Activated T-cell treated with anti-CD3 and anti-CD28 coated beads, Interleukin-2, amount 50 U/mL, for 24 hours (primary cell): ENCODE measurements around the gene PROS1.

ENCODE experiments used
- DNase-seq: peaks from one replicate; pipeline ENCODE4 v3.0.0-alpha.2; 2020
- H3K27ac Mint-ChIP-seq: 2 replicates; pipeline ENCODE4 v1.8.0; 2020; ENCODE audit warnings: mild to moderate bottlenecking, mixed read lengths
- H3K27me3 Mint-ChIP-seq: 2 replicates; pipeline ENCODE4 v1.8.0; 2020; ENCODE audit warnings: mixed read lengths
- H3K36me3 Mint-ChIP-seq: 2 replicates; pipeline ENCODE4 v1.8.0; 2020; ENCODE audit warnings: low read depth, mixed read lengths
- H3K4me1 Mint-ChIP-seq: 2 replicates; pipeline ENCODE4 v1.8.0; 2020; ENCODE audit warnings: low read depth, mixed read lengths
- H3K4me3 Mint-ChIP-seq: 2 replicates; pipeline ENCODE4 v1.8.0; 2020; ENCODE audit warnings: mild to moderate bottlenecking, moderate library complexity, mixed read lengths
- H3K9me3 Mint-ChIP-seq: 2 replicates; pipeline ENCODE4 v1.8.0; 2020; ENCODE audit warnings: mixed read lengths

The PROS1 gene

DNA sequence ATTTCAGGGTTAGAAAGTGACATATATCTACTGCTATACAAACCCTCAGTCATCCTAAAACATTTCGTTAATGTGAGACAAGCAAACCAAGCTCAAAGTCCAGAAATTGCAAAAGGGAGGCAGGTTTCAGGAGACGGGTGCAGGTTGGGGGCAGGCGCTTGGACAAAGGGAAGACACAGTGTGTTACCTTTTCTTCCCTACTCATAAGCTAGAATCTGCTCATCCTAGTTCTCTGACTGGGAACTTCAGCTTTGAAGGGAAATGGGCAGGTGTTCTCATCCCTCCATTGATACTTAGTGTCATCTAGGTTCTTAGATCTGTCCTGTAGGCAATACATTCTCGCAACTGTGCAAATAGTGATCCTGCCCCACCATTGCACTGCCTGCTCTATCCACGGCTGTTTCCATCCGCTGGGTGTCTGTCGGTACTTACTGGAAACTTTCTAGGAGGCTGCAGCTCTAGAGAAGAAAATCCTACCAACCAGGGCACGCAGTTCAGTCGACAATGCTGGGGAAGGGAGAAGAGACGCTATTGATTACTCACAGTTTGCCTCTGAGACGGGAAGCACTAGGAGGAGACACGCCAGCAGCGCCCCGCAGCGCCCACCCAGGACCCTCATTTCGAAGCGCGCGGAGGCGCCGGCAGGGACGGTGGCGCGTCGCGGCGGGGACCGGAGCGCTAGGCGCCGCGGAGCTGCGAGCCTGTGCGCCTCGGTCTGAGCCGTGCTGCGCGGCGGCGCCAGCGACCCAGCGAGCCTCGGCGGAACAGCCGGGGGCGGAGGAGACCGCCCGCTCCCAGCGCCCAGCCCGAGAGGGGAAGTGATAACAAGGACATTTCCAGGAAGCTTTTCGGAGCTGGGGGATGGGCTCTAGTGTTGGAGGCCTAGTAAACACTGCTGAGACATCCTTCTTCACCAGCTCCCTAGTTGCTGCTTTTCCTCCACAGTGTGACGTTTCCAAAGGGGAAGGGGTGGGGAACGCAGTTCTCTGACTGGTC is at the start of gene PROS1:
PROS1 (minus strand) TSS at position 766 of the 996 bp plus-strand sequence; CDS start at position 619, 147 bp downstream.
- no peaks in the 10 kb centered on the region for H3K9me3 Mint-ChIP-seq

DNA sequence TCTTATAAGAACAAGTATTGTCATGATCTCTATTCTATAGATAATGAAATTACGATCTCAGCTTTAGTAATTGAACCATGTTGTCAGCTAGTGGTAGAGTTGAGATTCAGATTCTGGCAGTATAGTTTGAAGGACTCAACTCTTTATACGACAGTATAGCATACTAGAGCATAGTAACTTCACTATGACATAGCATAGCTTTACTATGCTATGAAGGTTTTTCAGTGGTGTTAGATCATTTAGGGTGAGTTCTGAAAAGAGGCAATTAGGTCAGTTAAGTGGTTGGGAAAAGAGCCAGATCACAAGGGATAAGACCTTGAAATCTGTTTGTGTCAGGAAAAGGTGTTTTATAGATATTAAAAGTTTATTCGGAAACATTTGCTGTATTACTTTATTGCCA is 46.6 kb upstream of the PROS1 start:
- H3K27ac Mint-ChIP-seq: no peak overlapping the region
- H3K4me3 Mint-ChIP-seq: no peak overlapping the region
- no peak for DNase-seq
- H3K4me1 Mint-ChIP-seq: no peaks in the 10 kb centered on the region
- no peaks in the 10 kb centered on the region for H3K27me3 Mint-ChIP-seq
- peaks cover 12% of the 10 kb centered on the region for H3K36me3 Mint-ChIP-seq
- no peaks in the 10 kb centered on the region for H3K9me3 Mint-ChIP-seq

More for the DNA sequence above, at the start of gene PROS1:
- Mint-ChIP-seq H3K4me3 (peak within 1 kb of the TSS; percentile 75), H3K27ac (peak within 1 kb of the TSS; percentile 70), H3K4me1 (peaks cover 12% of the 10 kb centered on the region), H3K27me3 (peaks cover 16% of the 10 kb centered on the region), H3K36me3 (no peaks in the 10 kb centered on the region)
- DNase-seq: peak; percentile 63

GRCh38 chr3:94019659-94020058 is 46.0 kb upstream of the PROS1 start:
- no peak for DNase-seq
- no peak overlapping the region for H3K27ac Mint-ChIP-seq
- no peaks in the 10 kb centered on the region for H3K27me3 Mint-ChIP-seq
- H3K9me3 Mint-ChIP-seq: no peaks in the 10 kb centered on the region
- no peak overlapping the region for H3K4me3 Mint-ChIP-seq
- H3K36me3 Mint-ChIP-seq: peaks cover 14% of the 10 kb centered on the region
- peaks cover 6% of the 10 kb centered on the region for H3K4me1 Mint-ChIP-seq

GRCh38 chr3:94015025-94015424 is 41.3 kb upstream of the PROS1 start:
- DNase-seq: no peak
- H3K4me1 Mint-ChIP-seq: peaks cover 34% of the 10 kb centered on the region
- H3K36me3 Mint-ChIP-seq: peaks cover 28% of the 10 kb centered on the region
- no peaks in the 10 kb centered on the region for H3K9me3 Mint-ChIP-seq
- H3K4me3 Mint-ChIP-seq: no peak overlapping the region
- H3K27ac Mint-ChIP-seq: no peak overlapping the region
- no peaks in the 10 kb centered on the region for H3K27me3 Mint-ChIP-seq

DNA sequence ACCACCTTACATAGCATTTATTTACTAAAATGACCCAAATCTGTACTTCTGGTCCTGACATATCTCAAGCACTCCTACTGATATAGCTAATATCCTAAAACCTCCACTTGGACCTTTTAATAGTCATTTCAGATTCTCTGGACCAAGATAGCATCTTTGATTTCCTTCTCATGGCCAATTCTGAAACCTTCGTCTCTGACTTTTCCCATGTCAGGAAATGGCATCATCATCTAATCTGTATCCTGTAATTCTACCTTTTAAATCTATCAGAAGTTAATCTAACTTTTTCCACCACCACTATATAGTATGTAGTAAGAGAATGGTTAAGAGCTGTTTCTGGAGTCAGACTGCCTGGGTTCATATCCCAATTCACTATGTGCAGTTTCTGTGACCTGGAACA is 38.5 kb upstream of the PROS1 start:
- no peaks in the 10 kb centered on the region for H3K9me3 Mint-ChIP-seq
- H3K4me3 Mint-ChIP-seq: peak overlapping the region; percentile 32
- peak overlapping the region; percentile 92 for H3K27ac Mint-ChIP-seq
- H3K27me3 Mint-ChIP-seq: no peaks in the 10 kb centered on the region
- peaks cover 53% of the 10 kb centered on the region for H3K4me1 Mint-ChIP-seq
- H3K36me3 Mint-ChIP-seq: peaks cover 33% of the 10 kb centered on the region
- DNase-seq: no peak

DNA sequence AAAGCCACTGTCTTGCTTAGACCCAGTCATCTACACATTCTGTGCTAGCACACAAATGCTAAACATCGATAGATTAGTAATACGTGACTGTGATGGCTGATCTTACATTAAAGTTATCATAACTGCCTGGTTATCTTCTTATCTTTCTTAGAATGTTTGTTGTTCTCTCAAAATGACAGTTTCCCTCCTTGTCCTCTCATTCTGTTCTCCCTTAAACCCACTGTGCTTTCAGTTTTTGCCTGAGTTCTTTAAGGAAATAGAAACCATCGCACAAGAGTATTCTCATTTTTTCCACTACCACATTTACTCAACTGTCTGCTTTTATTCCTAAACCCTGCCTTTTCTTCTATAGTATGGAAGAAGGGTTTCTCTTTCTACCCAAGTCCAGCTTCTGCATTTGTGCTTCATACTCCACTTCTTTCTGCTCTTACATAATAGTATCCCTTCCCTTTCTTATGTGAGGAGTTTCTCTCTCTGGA is 37.6 kb upstream of the PROS1 start:
- Mint-ChIP-seq H3K27me3 (no peaks in the 10 kb centered on the region), H3K36me3 (peaks cover 38% of the 10 kb centered on the region), H3K4me1 (peaks cover 53% of the 10 kb centered on the region), H3K9me3 (no peaks in the 10 kb centered on the region), H3K27ac (peak overlapping the region; percentile 92), H3K4me3 (peak overlapping the region; percentile 32)
- DNase-seq: no peak

DNA sequence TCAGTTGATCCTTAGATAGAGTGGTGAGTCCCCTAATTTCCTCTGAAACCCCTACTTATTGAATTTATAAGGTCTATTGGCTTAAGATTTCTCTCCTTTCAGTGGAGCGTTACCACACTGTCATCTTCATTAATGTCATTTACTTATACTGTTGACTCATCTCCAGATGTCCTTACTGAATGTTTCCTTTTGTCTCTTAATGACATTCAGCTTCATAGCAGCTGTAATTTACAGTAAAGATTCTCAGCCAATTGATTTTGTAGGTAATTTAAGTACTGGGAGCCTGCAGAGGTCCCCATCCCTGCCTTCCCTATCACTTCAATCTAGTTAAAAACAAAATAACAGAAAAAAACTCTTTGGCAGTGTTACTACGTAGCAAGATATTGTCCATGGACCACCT is 35.9 kb upstream of the PROS1 start:
- DNase-seq: no peak
- Mint-ChIP-seq H3K27me3 (no peaks in the 10 kb centered on the region), H3K27ac (peak overlapping the region; percentile 71), H3K4me1 (peaks cover 47% of the 10 kb centered on the region), H3K36me3 (peaks cover 36% of the 10 kb centered on the region), H3K9me3 (no peaks in the 10 kb centered on the region), H3K4me3 (no peak overlapping the region)

DNA sequence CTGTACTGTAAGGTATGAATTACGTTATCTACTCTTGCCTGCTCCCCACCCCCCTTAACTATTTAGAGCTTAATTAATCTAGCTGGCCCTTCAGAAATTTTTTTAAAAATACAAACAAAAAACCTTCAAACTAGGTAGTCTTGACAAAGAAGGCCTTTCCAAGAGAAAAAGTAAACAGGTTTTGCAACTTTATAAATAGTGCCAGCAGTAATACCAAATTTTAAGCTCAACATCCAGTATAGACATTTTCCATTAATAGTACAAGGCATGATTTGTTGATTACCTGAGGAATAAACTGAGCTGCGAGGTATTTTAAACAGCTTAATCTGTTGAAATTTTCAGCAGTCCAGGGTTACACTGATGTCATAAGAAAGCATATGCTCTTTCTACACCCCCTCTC is 34.6 kb upstream of the PROS1 start:
- Mint-ChIP-seq H3K36me3 (peaks cover 33% of the 10 kb centered on the region), H3K9me3 (no peaks in the 10 kb centered on the region), H3K4me1 (peaks cover 47% of the 10 kb centered on the region), H3K27ac (no peak overlapping the region), H3K4me3 (no peak overlapping the region), H3K27me3 (no peaks in the 10 kb centered on the region)
- DNase-seq: no peak

- no peak overlapping the region for H3K27ac Mint-ChIP-seq
- H3K9me3 Mint-ChIP-seq: no peaks in the 10 kb centered on the region
- peaks cover 19% of the 10 kb centered on the region for H3K4me1 Mint-ChIP-seq
- H3K27me3 Mint-ChIP-seq: no peaks in the 10 kb centered on the region
- peak overlapping the region; percentile 43 for H3K4me3 Mint-ChIP-seq
- DNase-seq: no peak
- peaks cover 23% of the 10 kb centered on the region for H3K36me3 Mint-ChIP-seq
These were observed 30.7 kb upstream of the PROS1 start for GRCh38 chr3:94004301-94004910.

- no peaks in the 10 kb centered on the region for H3K27me3 Mint-ChIP-seq
- H3K36me3 Mint-ChIP-seq: peaks cover 19% of the 10 kb centered on the region
- DNase-seq: no peak
- no peaks in the 10 kb centered on the region for H3K9me3 Mint-ChIP-seq
- H3K27ac Mint-ChIP-seq: no peak overlapping the region
- peaks cover 5% of the 10 kb centered on the region for H3K4me1 Mint-ChIP-seq
- no peak overlapping the region for H3K4me3 Mint-ChIP-seq
These were observed 28.3 kb upstream of the PROS1 start for GRCh38 chr3:94001827-94002495.

- Mint-ChIP-seq H3K27ac (no peak overlapping the region), H3K36me3 (peaks cover 16% of the 10 kb centered on the region), H3K4me3 (no peak overlapping the region), H3K27me3 (no peaks in the 10 kb centered on the region), H3K4me1 (peaks cover 5% of the 10 kb centered on the region), H3K9me3 (no peaks in the 10 kb centered on the region)
- no peak for DNase-seq
These were observed 27.5 kb upstream of the PROS1 start for GRCh38 chr3:94001191-94001590.

DNA sequence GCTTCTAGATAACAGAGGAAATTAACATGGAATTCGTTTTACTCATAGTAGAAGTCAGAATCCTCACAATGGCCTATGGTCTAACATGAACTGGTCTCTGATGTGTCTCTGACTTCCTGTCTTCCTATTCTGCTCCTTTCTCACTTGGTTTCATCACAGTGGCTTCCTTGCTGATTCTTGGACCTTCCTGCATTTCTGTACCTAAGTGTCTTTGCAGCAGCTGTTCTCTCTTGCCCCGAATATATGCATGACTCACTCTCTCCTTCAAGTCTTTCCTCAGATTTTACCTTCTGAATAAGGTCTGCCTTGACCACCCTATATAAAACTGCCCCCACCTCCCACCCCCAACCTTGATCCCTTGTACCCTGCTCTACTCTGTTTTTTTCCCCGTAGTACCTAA is 20.4 kb upstream of the PROS1 start:
- Mint-ChIP-seq H3K9me3 (no peaks in the 10 kb centered on the region), H3K27me3 (no peaks in the 10 kb centered on the region), H3K4me1 (peaks cover 4% of the 10 kb centered on the region), H3K27ac (no peak overlapping the region), H3K36me3 (peaks cover 11% of the 10 kb centered on the region), H3K4me3 (no peak overlapping the region)
- no peak for DNase-seq

DNA sequence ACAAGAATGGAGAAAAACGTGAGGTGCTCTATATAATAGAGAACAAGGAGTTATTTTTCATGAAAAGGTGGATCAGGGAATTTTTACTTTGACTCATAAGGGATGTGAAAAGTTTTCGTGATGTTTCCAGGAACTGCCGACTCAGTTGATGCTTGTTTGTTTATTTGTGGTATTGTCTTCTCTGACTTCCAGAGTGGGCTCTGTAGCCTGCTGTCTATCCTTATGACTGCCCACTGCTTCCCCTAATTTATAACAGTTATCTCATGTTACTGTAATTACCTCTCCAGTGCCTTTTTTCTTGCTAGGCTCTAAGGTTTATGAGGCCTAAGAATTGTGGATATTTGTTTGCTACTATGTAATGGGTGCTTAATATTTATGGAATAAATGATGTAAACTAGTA is 18.5 kb upstream of the PROS1 start:
- H3K27me3 Mint-ChIP-seq: no peaks in the 10 kb centered on the region
- H3K4me3 Mint-ChIP-seq: no peak overlapping the region
- no peak overlapping the region for H3K27ac Mint-ChIP-seq
- no peaks in the 10 kb centered on the region for H3K9me3 Mint-ChIP-seq
- peaks cover 7% of the 10 kb centered on the region for H3K36me3 Mint-ChIP-seq
- DNase-seq: no peak
- peaks cover 4% of the 10 kb centered on the region for H3K4me1 Mint-ChIP-seq

DNA sequence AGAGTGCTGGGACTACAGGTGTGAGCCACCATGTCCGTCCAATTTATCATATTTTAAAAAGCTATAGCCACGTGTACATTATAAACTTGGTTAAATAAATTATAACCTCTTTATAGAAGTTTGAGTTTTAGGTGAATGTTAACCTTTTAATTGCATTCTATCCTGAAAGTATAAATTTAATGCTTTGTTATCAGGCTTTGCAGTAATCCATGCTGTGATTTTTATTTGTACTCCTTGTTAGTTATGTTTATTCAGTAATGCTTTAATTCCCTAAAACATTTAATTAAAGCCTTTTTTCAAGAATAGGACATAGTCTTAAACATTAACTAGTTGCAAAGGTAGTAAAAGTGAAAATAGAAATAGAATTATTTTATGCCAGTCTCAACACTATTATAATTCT is 17.9 kb upstream of the PROS1 start:
- no peaks in the 10 kb centered on the region for H3K9me3 Mint-ChIP-seq
- DNase-seq: no peak
- H3K27ac Mint-ChIP-seq: no peak overlapping the region
- H3K4me3 Mint-ChIP-seq: no peak overlapping the region
- no peaks in the 10 kb centered on the region for H3K27me3 Mint-ChIP-seq
- peaks cover 1% of the 10 kb centered on the region for H3K36me3 Mint-ChIP-seq
- H3K4me1 Mint-ChIP-seq: peaks cover 4% of the 10 kb centered on the region
